IPS DF 4.7 (cell line): ENCODE measurements around the gene TMIE.

Source experiments
- DNase-seq: peaks from one replicate; pipeline ENCODE4 v3.0.0-alpha.2; 2013; ENCODE audit warnings: low spot score; ENCODE audit errors: extremely low read depth

Gene TMIE

GRCh38 chr3:46669191-46669999, 31.8 kb upstream of the TMIE start:
- DNase-seq: no peak

DNA sequence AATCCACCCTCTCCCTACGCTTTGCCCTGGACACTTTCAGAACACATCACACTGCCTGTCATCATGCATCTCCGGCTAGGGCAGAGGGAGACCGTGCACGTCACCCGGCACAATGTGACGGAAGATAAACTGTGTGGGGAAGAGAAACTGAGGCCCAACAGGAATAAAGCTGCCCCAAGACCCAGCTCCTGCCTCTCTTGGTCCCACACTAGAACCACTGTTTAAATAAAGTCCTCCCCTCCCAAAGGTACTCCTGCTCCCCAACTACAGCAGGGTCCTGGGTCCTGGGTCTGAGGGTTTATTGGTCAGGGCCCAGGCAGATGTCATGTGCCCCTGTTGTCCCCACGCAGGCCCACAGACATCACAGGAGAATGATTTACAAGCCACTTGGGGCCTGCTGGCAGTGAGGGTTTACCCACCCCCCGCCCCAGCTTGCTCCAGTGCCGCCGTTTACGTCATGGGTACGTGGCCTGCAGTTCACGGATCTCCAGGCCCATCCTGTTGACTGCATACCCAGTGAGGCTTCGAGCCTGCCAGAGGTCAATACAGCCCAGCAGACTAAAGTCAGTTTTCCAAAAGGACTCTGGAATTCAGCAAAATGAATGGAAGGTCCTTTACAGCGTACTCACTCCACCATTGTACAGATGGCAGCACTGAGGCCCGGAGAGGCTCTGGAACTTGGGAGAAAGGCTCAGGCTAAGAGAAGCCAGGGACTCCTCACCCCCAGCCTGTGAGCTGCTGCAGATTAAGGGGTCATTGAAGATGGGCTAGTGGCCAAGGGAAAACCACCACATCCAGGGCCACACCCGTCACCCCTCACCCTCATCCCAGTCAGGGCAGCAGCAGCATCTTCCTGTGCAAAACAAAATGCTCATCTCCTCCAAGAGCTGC, 30.9 kb upstream of the TMIE start:
- no peak for DNase-seq

GRCh38 chr3:46670891-46671427, 30.2 kb upstream of the TMIE start:
- DNase-seq: no peak

- DNase-seq: no peak
These were observed 29.4 kb upstream of the TMIE start for GRCh38 chr3:46671541-46672348.

GRCh38 chr3:46672349-46672695, 28.9 kb upstream of the TMIE start:
- DNase-seq: no peak

- DNase-seq: no peak
These were observed 27.8 kb upstream of the TMIE start for GRCh38 chr3:46673151-46674030.

- no peak for DNase-seq
These were observed 27.0 kb upstream of the TMIE start for GRCh38 chr3:46674031-46674845.

GRCh38 chr3:46675426-46675825, 25.8 kb upstream of the TMIE start:
- DNase-seq: no peak

DNA sequence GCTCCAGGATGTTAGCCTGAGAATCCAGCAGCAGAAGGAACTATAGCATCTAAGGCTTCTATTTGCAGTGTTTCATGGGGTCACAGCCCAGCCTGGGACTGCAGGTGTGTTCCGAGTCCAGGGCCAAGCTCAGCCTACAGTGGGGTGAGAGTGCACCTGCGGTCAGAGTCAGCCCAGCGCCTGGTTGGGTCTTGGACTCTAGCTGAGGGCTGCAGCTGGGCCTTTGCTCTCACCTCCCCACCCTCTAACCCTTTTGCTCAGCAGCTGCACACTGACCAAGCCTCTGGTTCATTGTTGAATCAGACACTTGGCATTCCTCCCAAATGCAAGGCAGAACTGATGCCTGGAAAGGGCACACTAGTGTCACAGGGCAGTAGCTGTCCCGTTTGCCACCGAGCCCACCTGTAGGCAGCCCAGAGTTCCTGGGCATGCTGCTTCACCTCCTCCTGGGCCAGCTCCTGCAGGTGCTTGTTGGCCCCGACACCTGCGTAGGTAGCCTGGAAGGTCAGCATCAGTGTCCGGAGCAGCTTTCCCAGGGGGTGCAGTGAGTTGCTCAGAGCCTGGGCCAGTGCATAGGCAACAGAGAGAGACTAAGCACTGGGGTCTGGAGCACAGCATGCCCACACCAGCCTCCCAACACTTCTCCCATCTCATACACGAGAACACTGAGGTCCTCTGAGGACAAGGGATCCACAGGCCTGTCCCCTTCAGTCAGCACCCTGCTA, 25.2 kb upstream of the TMIE start:
- no peak for DNase-seq

GRCh38 chr3:46676601-46677410, 24.4 kb upstream of the TMIE start:
- no peak for DNase-seq

DNA sequence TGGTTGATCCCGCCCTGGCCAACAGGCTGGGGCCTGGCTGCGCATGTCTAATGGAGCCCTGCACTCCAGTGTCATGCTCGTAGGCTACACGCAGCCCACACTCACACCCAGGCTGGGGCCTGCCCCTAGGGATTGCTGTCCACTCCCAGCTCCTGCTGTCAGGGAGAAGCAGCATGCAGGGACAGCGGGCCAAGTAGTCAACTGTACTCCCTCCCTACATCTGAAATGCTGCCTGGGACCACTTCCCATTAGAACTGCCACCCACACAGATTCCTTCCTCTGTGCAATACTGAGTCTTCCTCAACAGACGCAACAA, 23.8 kb upstream of the TMIE start:
- no peak for DNase-seq

DNA sequence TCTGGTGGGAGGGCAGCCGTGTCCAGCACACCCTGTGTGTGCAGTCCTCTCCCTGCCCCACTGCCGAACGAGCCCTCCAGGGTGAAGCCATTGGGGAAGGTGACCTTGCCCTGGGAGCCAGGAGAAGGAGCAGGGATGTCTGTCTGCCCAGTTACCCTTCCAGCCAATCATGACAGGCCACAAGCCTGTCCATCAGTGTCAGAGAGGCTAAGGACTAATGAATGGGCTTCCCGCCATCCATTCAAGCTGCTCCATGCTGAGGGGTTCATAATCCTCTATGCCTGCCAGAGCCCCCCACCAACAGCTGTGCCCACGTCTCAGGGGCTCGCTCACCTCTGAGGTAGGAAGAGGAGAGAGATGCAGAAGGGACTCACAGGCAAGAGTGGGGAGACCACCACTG, 22.9 kb upstream of the TMIE start:
- no peak for DNase-seq

DNA sequence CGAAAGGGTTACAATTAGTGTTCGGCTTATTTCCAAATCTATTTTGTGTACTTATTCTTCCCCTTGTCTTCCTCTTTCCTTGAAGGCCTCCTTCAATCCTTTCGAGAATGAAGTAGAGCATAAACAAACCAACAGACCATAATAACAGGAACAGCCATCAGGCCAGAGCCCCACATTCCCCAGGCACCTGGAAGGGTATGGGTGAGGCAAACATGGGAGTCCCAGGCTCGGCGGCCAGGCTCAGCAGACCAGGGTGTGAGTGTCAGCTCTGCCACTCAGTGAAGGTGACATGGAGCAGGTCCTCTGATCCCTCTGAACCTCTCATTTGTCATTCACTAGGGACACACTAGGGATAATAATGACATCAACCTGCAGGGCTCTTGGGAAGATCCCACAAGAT, 21.5 kb upstream of the TMIE start:
- DNase-seq: no peak

DNA sequence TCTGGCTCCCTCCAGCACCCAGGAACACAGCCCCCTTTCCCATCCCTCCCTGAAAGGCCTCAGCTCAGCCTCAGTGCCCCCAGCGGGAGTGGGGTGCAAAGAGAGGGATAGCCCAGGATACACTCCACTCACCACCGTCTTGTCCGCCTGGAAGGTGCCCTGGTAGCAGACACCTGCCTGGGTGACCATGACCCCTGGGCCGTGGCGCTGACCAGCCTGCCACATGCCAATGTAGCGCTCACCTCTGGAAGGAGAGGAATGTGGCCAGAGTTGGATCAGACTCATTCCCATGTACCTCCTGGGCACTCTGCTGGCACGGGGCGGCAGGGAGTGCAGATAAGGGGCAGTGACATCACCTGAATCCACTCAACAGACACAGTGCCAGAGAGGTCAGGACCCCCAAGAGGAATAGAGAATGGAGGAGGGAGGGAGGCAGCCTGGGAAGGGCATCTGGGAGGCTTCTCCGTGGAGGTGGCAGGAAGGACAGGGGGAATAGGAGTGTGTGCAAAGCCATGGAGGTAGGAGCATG, 20.8 kb upstream of the TMIE start:
- DNase-seq: no peak

- DNase-seq: no peak
These were observed 19.8 kb upstream of the TMIE start for GRCh38 chr3:46681387-46681786.

DNA sequence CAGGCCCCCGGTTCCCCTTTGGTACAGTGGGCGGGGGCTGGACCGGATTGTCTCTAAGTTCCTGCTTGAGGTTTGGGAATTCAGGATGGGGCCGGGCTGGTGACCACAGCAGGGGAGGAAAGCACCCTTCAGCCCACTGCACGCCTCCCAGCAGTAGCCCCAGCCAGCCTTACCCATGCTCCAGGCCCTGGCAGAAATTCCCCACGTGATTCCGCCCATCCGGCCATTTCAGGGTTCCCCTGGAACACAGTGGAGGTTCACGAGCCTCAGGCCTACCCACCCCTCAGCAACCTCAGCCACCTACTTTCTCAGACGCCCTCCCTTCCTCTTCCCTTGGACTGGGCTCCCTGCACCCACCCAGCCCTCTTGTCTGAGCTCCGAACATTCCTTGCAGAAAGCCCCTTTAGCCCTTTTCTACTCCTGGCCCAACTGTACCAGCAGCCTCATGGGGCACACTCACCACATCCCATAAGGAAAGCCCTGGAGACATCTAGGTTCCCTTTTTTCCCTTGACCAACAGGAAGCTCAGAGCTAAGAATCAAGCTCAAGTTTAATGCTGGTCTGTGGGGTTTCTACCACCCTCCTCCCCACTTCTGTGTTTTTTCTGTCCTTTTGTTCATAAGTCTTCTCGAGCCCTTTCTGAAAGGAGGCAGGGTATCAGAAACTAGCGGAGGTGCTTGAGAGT, 19.2 kb upstream of the TMIE start:
- DNase-seq: no peak

DNA sequence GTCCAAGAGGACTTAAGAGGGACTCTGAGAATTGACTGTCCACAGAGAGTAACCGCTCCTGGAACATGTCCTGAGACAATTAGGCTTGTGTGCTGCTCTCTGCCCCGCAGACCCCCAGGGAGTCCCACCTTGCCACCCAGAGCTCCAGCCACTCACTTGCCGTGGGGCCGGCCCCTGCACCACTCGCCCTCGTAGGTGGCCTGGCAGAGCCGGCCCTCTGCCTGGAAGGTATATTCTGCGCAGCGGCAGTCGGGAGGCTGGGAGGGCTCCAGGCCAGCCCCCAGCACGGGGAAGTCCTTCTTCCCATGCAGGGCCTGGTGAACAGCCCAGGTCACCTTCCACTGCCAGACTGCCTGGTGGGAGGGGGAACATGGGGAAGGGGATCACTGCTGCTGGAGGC, 18.2 kb upstream of the TMIE start:
- no peak for DNase-seq

DNA sequence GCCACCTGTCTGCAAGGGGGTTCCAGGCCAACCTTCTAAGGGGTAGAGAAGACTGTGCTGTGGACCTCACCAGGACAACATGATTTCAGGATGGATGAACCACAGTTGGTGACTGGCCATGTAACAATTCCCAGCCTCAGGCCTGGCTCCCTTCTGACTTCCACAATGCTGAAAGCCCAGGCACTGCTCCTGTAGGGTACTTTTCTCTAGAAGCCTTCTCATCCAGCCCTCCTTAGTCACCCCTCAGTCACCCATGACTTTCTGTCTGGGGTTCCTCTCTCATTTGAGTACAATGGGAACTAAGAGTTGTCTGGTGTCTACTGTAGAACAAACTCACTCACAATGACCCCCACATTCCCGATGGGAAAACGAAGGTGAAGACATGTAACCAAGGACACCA, 16.3 kb upstream of the TMIE start:
- no peak for DNase-seq
